Measurements from ENCODE around the gene CENPE.

CENPE gene

GRCh38 chr4:103075435-103075893, 122.7 kb downstream of the CENPE start:
- peak; percentile 68 for DNase-seq (ENCODE audit: low spot score)

GRCh38 chr4:103074744-103075434, 123.3 kb downstream of the CENPE start:
- no peak for DNase-seq (ENCODE audit: low spot score)

GRCh38 chr4:103073792-103074438, 124.2 kb downstream of the CENPE start:
- DNase-seq (ENCODE audit: low spot score) = no peak

- DNase-seq (ENCODE audit: low spot score) = no peak
Measured at GRCh38 chr4:103067841-103068547, 130.1 kb downstream of the CENPE start.

- no peak for DNase-seq (ENCODE audit: low spot score)
Measured at GRCh38 chr4:103060453-103061148, 137.5 kb downstream of the CENPE start.

All from cerebellar cortex (tissue), 1 donor.